OCI-LY7 (cell line): ENCODE data around the gene DDT. TPM values are rescaled to one million over a fixed set of nuclear protein-coding genes. Genes with fewer than 3 reads are reported as not detected.

Experiments used
- BruUV-seq: library from RNA; stranded (reverse); fragments of 400-500 nt; replicated peaks from 2 replicates; lab custom pipeline; 2021; lab: Mats Ljungman, UMichigan
- CTCF ChIA-PET: fragments of 300-600 bp; sonication (Branson Sonifier 250); formaldehyde crosslinking; loops from one replicate; lab custom pipeline; 2022; ENCODE audit warnings: antibody characterized with exemption; ENCODE audit not compliant: unreplicated experiment; lab: Charles Lee
- POLR2A ChIA-PET: fragments of 300-600 bp; sonication (Branson Sonifier 250); formaldehyde crosslinking; loops from one replicate; lab custom pipeline; 2022; ENCODE audit warnings: antibody characterized with exemption; lab: Charles Lee
- DNase-seq: peaks from one replicate; pipeline ENCODE4 v3.0.0-alpha.2; 2015; ENCODE audit warnings: low spot score
- H2AFZ ChIP-seq: fragments of 200-600 bp; sonication (generic), shearing (Covaris generic); 2 replicates; pipeline ENCODE4 v1.6.1; 2014; ENCODE audit warnings: mild to moderate bottlenecking, antibody characterized with exemption, low read length, moderate library complexity
- H3K27ac ChIP-seq: fragments of 200-600 bp; sonication (generic); 2 replicates; pipeline ENCODE4 v1.5.1; 2014; ENCODE audit warnings: mixed run types, low read depth, mild to moderate bottlenecking, moderate library complexity, low read length, inconsistent platforms; ENCODE audit not compliant: poor library complexity, severe bottlenecking
- H3K36me3 ChIP-seq: fragments of 200-600 bp; sonication (generic); 2 replicates; pipeline ENCODE4 v1.6.1; 2014; ENCODE audit warnings: mild to moderate bottlenecking, antibody characterized with exemption, low read length, moderate library complexity, mixed read lengths; ENCODE audit not compliant: insufficient read depth
- H3K4me1 ChIP-seq: fragments of 200-600 bp; sonication (generic); 2 replicates; pipeline ENCODE4 v1.5.1; 2014; ENCODE audit warnings: mild to moderate bottlenecking, low read length; ENCODE audit not compliant: insufficient read depth, poor library complexity, severe bottlenecking
- H3K4me2 ChIP-seq: fragments of 200-600 bp; sonication (generic); 2 replicates; pipeline ENCODE4 v1.6.1; 2014; ENCODE audit warnings: mild to moderate bottlenecking, low read length
- H3K4me3 ChIP-seq: fragments of 200-600 bp; sonication (generic); 2 replicates; pipeline ENCODE4 v1.5.1; 2014; ENCODE audit warnings: mild to moderate bottlenecking, low read depth, low read length; ENCODE audit not compliant: poor library complexity, severe bottlenecking
- H3K79me2 ChIP-seq: fragments of 200-600 bp; sonication (generic); 2 replicates; pipeline ENCODE4 v1.6.1; 2016; ENCODE audit warnings: low read depth, mild to moderate bottlenecking, low read length, moderate library complexity, mixed read lengths; ENCODE audit not compliant: insufficient read depth
- H3K9me2 ChIP-seq: fragments of 200-600 bp; sonication (generic); 2 replicates; pipeline ENCODE4 v1.6.1; 2016; ENCODE audit warnings: mild to moderate bottlenecking, low read length, mixed read lengths; ENCODE audit not compliant: insufficient read depth
- H3K9me3 ChIP-seq: fragments of 200-600 bp; sonication (generic); 2 replicates; pipeline ENCODE4 v1.6.1; 2014; ENCODE audit warnings: mild to moderate bottlenecking, mixed run types, low read length, mixed read lengths
- H4K20me1 ChIP-seq: fragments of 200-600 bp; sonication (generic); 2 replicates; pipeline ENCODE4 v1.6.1; 2014; ENCODE audit warnings: mild to moderate bottlenecking, antibody characterized with exemption, low read length, moderate library complexity, mixed read lengths; ENCODE audit not compliant: insufficient read depth
- EZH2phosphoT487 ChIP-seq: fragments of 200-600 bp; sonication (generic); IDR thresholded peaks from 2 replicates; pipeline ENCODE4 v1.6.1; 2018; ENCODE audit warnings: low read depth, borderline replicate concordance, mild to moderate bottlenecking, mixed run types, antibody characterized with exemption, low read length, moderate library complexity, mixed read lengths
- intact Hi-C: fragments of 100-400 bp; cut with micrococcal nuclease; formaldehyde crosslinking; loops from one replicate; pipeline ENCODE4 v1.10.0; 2022; ENCODE audit not compliant: unreplicated experiment
- total RNA-seq, 2 experiments: library from RNA; depleted of rRNA in 1 of 2; stranded (reverse); fragments of >200 nt in 1 of 2; shearing (Covaris generic) in 1 of 2; gene quantifications; 2 replicates each; pipeline ENCODE4 v1.2.3, GENCODE V29; 2014 to 2022
- TF ChIP-seq, protein P1 (sequence below): fragments of 200-600 bp; sonication (generic); conservative IDR thresholded peaks from 2 replicates; pipeline ENCODE4 v1.5.1; 2014; ENCODE audit warnings: mild to moderate bottlenecking, antibody characterized with exemption, low read length, moderate library complexity, mixed read lengths

DDT gene
- total RNA-seq, 2 experiments from 2014 or later, result 182 to 252 TPM

DNA sequence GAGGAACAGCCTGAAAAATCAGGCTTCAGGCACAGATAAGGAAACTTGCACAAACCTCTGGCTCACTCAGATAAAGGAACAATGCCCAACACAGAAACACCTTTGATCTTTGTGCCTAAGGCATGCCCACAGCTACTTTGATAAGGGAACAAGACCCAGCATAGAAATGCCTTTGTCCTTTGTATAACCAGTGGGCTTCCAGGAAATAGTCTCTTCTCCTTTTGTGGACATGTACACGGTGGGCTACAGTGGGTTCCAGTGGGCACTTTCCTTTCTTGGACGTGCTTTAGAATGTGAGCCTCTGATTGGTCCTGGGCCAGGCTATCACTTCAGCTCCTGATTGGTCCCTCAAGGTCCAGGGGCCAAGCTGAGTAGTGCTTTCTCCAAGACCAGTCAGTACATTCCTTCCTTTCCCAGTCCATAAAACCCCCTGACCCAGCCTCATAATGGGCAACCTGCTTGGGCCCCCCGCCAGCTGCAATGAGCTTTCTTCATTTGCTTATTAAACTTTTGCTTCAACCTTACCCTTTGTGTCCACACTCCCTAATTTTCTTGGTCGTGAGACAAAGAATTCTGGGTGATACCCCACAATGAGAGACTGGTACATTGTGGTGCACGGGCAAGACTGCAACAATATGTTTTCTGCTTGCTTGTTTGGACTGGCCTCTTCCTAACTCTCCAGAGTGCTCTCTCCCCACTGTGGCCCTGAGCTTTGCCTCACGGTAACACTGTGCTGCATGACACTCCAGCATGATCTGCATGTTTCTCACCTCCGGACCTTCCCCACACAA, 35.2 kb upstream of the DDT start:
- Histone ChIP-seq H3K9me3 (peaks cover 9% of the 10 kb centered on the region; the same call in 1 of the 2 replicates), H3K4me1 (peaks cover 14% of the 10 kb centered on the region), H3K4me3 (no peak overlapping the region), H3K36me3 (peaks cover 4% of the 10 kb centered on the region; the same call in 1 of the 2 replicates), H2AFZ (no peak overlapping the region), H3K27ac (no peak overlapping the region), H3K4me2 (no peak overlapping the region), H3K9me2 (no peaks in the 10 kb centered on the region), H4K20me1 (no peaks in the 10 kb centered on the region), H3K79me2 (peaks cover 20% of the 10 kb centered on the region)
- no TSS peak for BruUV-seq
- no peak for TF ChIP-seq EZH2phosphoT487
- TF ChIP-seq, protein P1, sequence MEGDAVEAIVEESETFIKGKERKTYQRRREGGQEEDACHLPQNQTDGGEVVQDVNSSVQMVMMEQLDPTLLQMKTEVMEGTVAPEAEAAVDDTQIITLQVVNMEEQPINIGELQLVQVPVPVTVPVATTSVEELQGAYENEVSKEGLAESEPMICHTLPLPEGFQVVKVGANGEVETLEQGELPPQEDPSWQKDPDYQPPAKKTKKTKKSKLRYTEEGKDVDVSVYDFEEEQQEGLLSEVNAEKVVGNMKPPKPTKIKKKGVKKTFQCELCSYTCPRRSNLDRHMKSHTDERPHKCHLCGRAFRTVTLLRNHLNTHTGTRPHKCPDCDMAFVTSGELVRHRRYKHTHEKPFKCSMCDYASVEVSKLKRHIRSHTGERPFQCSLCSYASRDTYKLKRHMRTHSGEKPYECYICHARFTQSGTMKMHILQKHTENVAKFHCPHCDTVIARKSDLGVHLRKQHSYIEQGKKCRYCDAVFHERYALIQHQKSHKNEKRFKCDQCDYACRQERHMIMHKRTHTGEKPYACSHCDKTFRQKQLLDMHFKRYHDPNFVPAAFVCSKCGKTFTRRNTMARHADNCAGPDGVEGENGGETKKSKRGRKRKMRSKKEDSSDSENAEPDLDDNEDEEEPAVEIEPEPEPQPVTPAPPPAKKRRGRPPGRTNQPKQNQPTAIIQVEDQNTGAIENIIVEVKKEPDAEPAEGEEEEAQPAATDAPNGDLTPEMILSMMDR, result no peak
- ChIA-PET POLR2A (interaction anchor here (0.6 to 0.9 kb wide), 2 partner anchors 148 to 523 kb away, joined by 3 read pairs; no protein-coding TSS in a partner anchor), CTCF (interaction anchor here (0.5 kb wide), 1 partner anchor 237 kb away, joined by 3 read pairs; no protein-coding TSS in a partner anchor)
- peak; percentile 15 for DNase-seq
- intact Hi-C loops, result loop anchor here (5.0 kb wide), 1 partner anchor 58 kb away; no protein-coding TSS in a partner anchor

DNA sequence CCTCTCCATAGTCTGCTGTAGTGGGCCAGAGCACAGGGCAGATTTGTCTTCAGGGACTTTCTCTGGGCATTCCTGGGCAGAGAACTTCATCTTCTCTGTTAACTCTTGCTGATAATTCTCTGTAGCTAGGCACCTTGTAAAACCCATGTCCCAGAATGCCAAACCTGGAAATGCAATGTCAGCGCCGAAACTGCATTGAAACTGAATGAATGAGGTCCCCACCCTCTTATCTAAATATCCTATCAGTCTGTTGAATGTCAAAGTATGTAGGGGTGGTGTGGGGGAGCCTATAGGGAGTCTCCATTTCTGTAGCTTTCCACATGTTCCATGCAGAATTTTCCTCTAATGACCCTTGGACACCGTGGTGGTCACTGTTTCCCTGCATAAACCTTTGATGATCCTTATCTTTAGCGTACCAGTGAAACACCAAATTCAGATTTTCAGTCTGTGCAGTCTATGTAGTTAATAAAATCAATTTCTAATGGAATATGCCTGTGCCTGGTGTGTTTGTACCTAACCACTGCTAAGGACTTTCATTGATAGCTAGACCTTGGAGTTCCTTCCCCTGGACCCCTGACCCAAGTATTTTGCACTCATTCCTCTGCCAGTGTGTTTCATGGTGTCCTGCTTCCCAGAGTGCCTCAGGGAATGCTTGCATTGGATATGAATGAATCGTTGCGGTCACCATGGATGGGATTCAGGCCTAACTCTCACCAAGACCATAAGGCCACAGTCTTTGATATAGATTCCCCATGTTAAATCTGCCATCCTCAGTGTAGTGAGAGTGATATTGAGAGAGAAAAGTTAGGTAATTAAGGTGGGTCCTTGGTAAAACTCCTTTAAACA, 34.4 kb upstream of the DDT start:
- BruUV-seq, result no TSS peak
- ChIA-PET CTCF (interaction anchor here (0.6 kb wide), 1 partner anchor 146 kb away, joined by 3 read pairs; no protein-coding TSS in a partner anchor), POLR2A (no interaction called here)
- DNase-seq, result no peak
- H3K79me2 ChIP-seq, result peaks cover 13% of the 10 kb centered on the region
- no peaks in the 10 kb centered on the region for H3K9me2 ChIP-seq
- peaks cover 9% of the 10 kb centered on the region; the same call in 1 of the 2 replicates for H3K9me3 ChIP-seq
- H2AFZ ChIP-seq, result no peak overlapping the region
- intact Hi-C loops, result no loop called here
- no peak overlapping the region for H3K27ac ChIP-seq
- peaks cover 14% of the 10 kb centered on the region for H3K4me1 ChIP-seq
- H3K36me3 ChIP-seq, result peaks cover 2% of the 10 kb centered on the region; the same call in 1 of the 2 replicates
- H4K20me1 ChIP-seq, result no peaks in the 10 kb centered on the region
- no peak for TF ChIP-seq EZH2phosphoT487
- TF ChIP-seq, protein P1, result no peak
- H3K4me3 ChIP-seq, result no peak overlapping the region
- H3K4me2 ChIP-seq, result no peak overlapping the region
